ENCODE measurements around the gene GRID2IP. TPM values are rescaled to one million over a fixed set of nuclear protein-coding genes. Genes with fewer than 3 reads are reported as not detected.
"Not testable (repeated sequence)": the region's sequence is repeated elsewhere in the genome, so short reads cannot be mapped to it uniquely, and the experiment has no call there.

GRID2IP gene
- total RNA-seq, 1 donor from 2014 or later: 0.41 TPM

DNA sequence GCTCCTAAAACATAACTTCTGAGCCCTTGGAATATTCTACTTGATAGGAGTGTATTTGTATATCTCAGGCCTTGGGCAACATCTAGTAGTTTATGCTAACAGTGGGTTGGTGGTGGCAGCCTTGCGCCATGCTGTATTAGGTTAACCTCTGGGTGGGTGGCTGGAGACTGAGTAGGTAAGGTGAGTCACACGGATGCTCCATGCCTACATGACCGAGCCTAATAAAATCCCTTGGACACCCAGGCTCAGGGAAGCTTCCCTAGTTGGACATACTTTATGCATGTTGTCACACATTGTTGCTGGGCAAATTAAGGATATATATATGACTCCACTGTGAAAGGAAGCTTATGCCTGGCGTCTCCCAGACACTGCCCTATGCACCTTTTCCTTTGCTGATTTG, 97.5 kb downstream of the GRID2IP start:
- DNase-seq (peak; percentile 13), ATAC-seq (no peak)
- Histone ChIP-seq H3K36me3 (no peaks in the 10 kb centered on the region), H3K4me3 (no peak overlapping the region), H3K27ac (no peak overlapping the region), H3K9me3 (no peaks in the 10 kb centered on the region), H3K27me3 (ENCODE audit: low read depth) (no peaks in the 10 kb centered on the region), H3K4me1 (no peaks in the 10 kb centered on the region)
- TF ChIP-seq, protein P1, sequence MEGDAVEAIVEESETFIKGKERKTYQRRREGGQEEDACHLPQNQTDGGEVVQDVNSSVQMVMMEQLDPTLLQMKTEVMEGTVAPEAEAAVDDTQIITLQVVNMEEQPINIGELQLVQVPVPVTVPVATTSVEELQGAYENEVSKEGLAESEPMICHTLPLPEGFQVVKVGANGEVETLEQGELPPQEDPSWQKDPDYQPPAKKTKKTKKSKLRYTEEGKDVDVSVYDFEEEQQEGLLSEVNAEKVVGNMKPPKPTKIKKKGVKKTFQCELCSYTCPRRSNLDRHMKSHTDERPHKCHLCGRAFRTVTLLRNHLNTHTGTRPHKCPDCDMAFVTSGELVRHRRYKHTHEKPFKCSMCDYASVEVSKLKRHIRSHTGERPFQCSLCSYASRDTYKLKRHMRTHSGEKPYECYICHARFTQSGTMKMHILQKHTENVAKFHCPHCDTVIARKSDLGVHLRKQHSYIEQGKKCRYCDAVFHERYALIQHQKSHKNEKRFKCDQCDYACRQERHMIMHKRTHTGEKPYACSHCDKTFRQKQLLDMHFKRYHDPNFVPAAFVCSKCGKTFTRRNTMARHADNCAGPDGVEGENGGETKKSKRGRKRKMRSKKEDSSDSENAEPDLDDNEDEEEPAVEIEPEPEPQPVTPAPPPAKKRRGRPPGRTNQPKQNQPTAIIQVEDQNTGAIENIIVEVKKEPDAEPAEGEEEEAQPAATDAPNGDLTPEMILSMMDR (IDR thresholded peaks at IDR 0.05): no peak
- intact Hi-C loops (cut with DNase I): no loop called here

DNA sequence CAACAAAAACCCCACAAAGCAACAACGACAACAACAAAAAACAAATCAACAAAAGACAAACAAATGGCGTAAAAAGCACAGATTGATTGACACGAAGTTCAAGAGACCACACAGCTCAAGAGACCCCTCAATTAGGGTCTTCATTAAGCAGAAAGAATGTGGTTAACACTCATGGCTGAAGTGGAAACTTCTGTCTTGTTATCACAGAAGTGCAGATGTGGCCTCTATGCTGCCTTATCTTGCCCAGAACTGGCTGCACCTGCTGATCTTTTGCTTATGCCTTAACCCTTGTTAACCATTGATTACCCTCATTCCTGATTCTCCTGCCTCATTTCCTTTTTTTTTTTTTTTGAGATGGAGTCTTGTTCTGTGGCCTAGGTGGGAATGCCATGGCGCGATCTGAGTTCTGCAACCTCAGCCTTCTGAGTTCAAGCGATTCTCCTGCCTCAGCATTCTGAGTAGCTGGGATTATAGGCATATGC, 100.0 kb downstream of the GRID2IP start:
- ATAC-seq: no peak

GRCh38 chr7:6450591-6450990, 100.7 kb downstream of the GRID2IP start:
- H3K27me3 ChIP-seq (ENCODE audit: low read depth); H3K9me3 ChIP-seq; H3K27ac ChIP-seq; intact Hi-C loops (cut with DNase I); H3K4me3 ChIP-seq; ATAC-seq; H3K36me3 ChIP-seq: not testable (repeated sequence)
- peak; percentile 12 for DNase-seq
- peaks cover 15% of the 10 kb centered on the region for H3K4me1 ChIP-seq

More for the DNA sequence above, 100.0 kb downstream of the GRID2IP start:
- intact Hi-C loops (cut with DNase I): no loop called here
- H3K4me1 ChIP-seq: peaks cover 8% of the 10 kb centered on the region
- DNase-seq: no peak
- no peaks in the 10 kb centered on the region for H3K9me3 ChIP-seq
- H3K36me3 ChIP-seq: no peaks in the 10 kb centered on the region
- no peaks in the 10 kb centered on the region for H3K27me3 ChIP-seq (ENCODE audit: low read depth)
- H3K4me3 ChIP-seq: no peak overlapping the region
- H3K27ac ChIP-seq: no peak overlapping the region
- TF ChIP-seq, protein P1 (IDR thresholded peaks at IDR 0.05): no peak

DNA sequence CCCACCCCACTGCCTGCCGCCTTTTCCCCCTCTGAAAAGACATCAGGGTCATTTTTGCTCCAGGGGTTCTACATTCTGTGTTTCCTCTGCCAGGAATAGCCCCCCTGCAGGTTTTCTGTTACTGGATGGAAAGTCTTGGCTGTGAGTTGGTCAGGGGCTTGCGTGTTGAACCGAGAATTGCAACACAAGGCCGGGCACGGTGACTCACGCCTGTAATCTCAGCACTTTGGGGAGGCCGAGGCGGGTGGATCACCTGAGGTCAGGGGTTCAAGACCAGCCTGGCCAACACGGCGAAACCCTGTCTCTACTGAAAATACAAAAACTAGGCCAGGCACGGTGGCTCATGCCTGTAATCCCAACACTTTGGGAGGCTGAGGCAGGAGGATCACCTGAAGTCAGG, 101.4 kb downstream of the GRID2IP start:
- H3K27me3 ChIP-seq (ENCODE audit: low read depth); ATAC-seq; H3K27ac ChIP-seq; H3K9me3 ChIP-seq; intact Hi-C loops (cut with DNase I); H3K4me3 ChIP-seq: not testable (repeated sequence)
- Histone ChIP-seq H3K36me3 (peaks cover 11% of the 10 kb centered on the region), H3K4me1 (peaks cover 18% of the 10 kb centered on the region)
- DNase-seq: peak; percentile 13

- ATAC-seq (no peak), DNase-seq (peak; percentile 42)
- peak overlapping the region; percentile 92 for H3K27ac ChIP-seq
- H3K4me1 ChIP-seq: peaks cover 24% of the 10 kb centered on the region
- H3K9me3 ChIP-seq: no peaks in the 10 kb centered on the region
- H3K4me3 ChIP-seq: no peak overlapping the region
- no peaks in the 10 kb centered on the region for H3K27me3 ChIP-seq (ENCODE audit: low read depth)
- H3K36me3 ChIP-seq: peaks cover 19% of the 10 kb centered on the region
- intact Hi-C loops (cut with DNase I): no loop called here
- TF ChIP-seq, protein P1 (IDR thresholded peaks at IDR 0.05): no peak
Observed at GRCh38 chr7:6448943-6449543, 102.2 kb downstream of the GRID2IP start.

DNA sequence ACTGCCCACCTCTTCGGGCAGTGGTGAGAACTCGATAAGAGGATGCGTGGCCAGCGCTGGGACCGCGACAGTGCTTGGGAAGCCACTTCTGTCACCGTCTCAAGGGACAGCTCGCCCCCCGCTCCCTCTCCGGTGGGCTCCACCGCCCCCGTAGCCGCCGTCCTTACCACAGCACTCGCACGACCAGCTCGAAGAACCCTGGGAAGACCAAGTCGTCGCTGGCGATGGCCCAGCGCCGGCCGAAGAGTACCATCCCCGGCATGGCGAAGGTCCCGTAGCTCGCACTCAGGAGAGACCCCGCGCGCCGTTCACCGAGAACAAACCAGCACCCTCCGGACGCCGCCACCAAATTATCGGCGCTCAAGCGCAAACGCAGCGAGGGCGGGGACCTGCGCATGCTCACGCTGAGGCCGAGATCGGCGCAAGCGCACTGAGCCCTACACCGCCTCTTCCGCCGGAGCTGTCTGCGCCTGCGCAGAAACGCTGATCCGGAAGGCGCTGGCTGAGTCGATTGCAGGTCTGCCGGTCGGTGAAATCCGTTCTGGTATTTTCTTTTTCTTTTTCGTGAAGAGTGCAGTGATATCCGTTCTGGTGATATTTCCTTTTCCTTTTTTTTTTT, 103.6 kb downstream of the GRID2IP start, which contains the start of gene DAGLB:
Gene DAGLB (minus strand): TSS at position 374 of the 619 bp plus-strand sequence. CDS start 112 bp downstream, at position 262.
- intact Hi-C loops (cut with DNase I): no loop called here

More for the DNA sequence above, 103.6 kb downstream of the GRID2IP start, which contains the start of gene DAGLB:
- H3K4me3 ChIP-seq: peak within 1 kb of the TSS; percentile 88
- peaks cover 32% of the 10 kb centered on the region for H3K4me1 ChIP-seq
- H3K36me3 ChIP-seq: peaks cover 29% of the 10 kb centered on the region
- ATAC-seq (peak; percentile 92 to 95), DNase-seq (peak; percentile 96)
- no peaks in the 10 kb centered on the region for H3K9me3 ChIP-seq
- no peaks in the 10 kb centered on the region for H3K27me3 ChIP-seq (ENCODE audit: low read depth)
- TF ChIP-seq, protein P1 (IDR thresholded peaks at IDR 0.05): no peak
- peak within 1 kb of the TSS; percentile 92 for H3K27ac ChIP-seq

Other genes with a start within 250 kb of the GRID2IP start
- gene FAM220A, start 202.5 kb downstream of the GRID2IP start, total RNA-seq: 15.7 TPM
- gene RAC1, start 176.9 kb downstream of the GRID2IP start, total RNA-seq: 257 TPM
- 40.6 TPM for gene DAGLB, start 103.5 kb downstream of the GRID2IP start, total RNA-seq
- 105 TPM for gene KDELR2, start 67.3 kb downstream of the GRID2IP start, total RNA-seq
- 41.8 TPM for gene ZDHHC4, start 26.0 kb upstream of the GRID2IP start, total RNA-seq
- 33.2 TPM for gene INTS15, start 38.6 kb upstream of the GRID2IP start, total RNA-seq
- gene ZNF853, start 64.1 kb upstream of the GRID2IP start, total RNA-seq: 4.4 TPM
- gene ZNF316, start 85.9 kb upstream of the GRID2IP start, total RNA-seq: 43.2 TPM
- 23.4 TPM for gene ZNF12, start 155.5 kb upstream of the GRID2IP start, total RNA-seq
- gene RSPH10B2, start 202.6 kb upstream of the GRID2IP start, total RNA-seq: 4.8 TPM